CD14-positive monocyte (primary cell): Measurements from ENCODE around the gene PLXNA4. TPM values are rescaled to one million over a fixed set of nuclear protein-coding genes. Genes with fewer than 3 reads are reported as not detected.

ENCODE experiments used
- DNase-seq, 3 donors: peaks; one replicate each; pipeline ENCODE4 v3.0.0-alpha.2; 2011 to 2022
- H2AFZ ChIP-seq: 2 replicates; pipeline ENCODE4 v1.6.0; 2012; ENCODE audit warnings: mild to moderate bottlenecking, low read depth, low read length, inconsistent platforms; ENCODE audit not compliant: insufficient read depth, poor library complexity, severe bottlenecking
- H3K27ac ChIP-seq, 2 donors: 1 replicate in 1 of 2; 2 replicates in 1 of 2; pipeline ENCODE4 v1.5.1; 2012 to 2013; ENCODE audit warnings: low read length in 2 of 2, control low read depth in 1 of 2, inconsistent platforms in 1 of 2, low read depth in 1 of 2, mild to moderate bottlenecking in 1 of 2
- H3K27me3 ChIP-seq, 2 donors: one replicate each; pipeline versions ENCODE4 v1.6.0 to v1.6.1; 2011 to 2013; ENCODE audit warnings: low read length in 2 of 2; ENCODE audit not compliant: control insufficient read depth in 2 of 2, insufficient read depth in 2 of 2
- H3K36me3 ChIP-seq, 2 donors: replicated peaks in 1 of 2; 1 replicate in 1 of 2; 2 replicates in 1 of 2; pipeline versions ENCODE4 v1.5.1 to v1.6.1; 2012 to 2013; ENCODE audit warnings: low read length in 2 of 2, control low read depth in 1 of 2, inconsistent platforms in 1 of 2, mild to moderate bottlenecking in 1 of 2; ENCODE audit not compliant: insufficient read depth in 2 of 2, control insufficient read depth in 1 of 2
- H3K4me1 ChIP-seq, 2 donors: 1 replicate in 1 of 2; 2 replicates in 1 of 2; pipeline versions ENCODE4 v1.5.1 to v1.6.1; 2012 to 2013; ENCODE audit warnings: low read length in 2 of 2, control low read depth in 1 of 2, inconsistent platforms in 1 of 2, mild to moderate bottlenecking in 1 of 2, moderate library complexity in 1 of 2; ENCODE audit not compliant: insufficient read depth in 2 of 2, control insufficient read depth in 1 of 2
- H3K4me2 ChIP-seq: replicated peaks from 2 replicates; pipeline ENCODE3; 2012; ENCODE audit warnings: low read length, moderate library complexity, mild to moderate bottlenecking; ENCODE audit not compliant: poor library complexity, severe bottlenecking; ENCODE audit errors: extremely low read depth
- H3K4me3 ChIP-seq, 3 experiments: fragments of 200-600 bp in 1 of 3; sonication (generic) in 1 of 3; replicated peaks in 1 of 3; 1 replicate in 2 of 3; 2 replicates in 1 of 3; pipeline ENCODE4 v1.5.1; 2011 to 2013; ENCODE audit warnings: low read length in 3 of 3, mild to moderate bottlenecking in 3 of 3, control low read depth in 2 of 3, low read depth in 2 of 3, inconsistent platforms in 1 of 3, moderate library complexity in 1 of 3
- H3K79me2 ChIP-seq: 2 replicates; pipeline ENCODE4 v1.6.0; 2012; ENCODE audit warnings: mild to moderate bottlenecking, control low read depth, inconsistent platforms, low read length, moderate library complexity; ENCODE audit not compliant: insufficient read depth
- H3K9ac ChIP-seq: 2 replicates; pipeline ENCODE4 v1.6.0; 2017; ENCODE audit warnings: low read length, mild to moderate bottlenecking; ENCODE audit not compliant: insufficient read depth, poor library complexity, severe bottlenecking
- H3K9me3 ChIP-seq, 2 donors: replicated peaks in 1 of 2; 1 replicate in 1 of 2; 2 replicates in 1 of 2; pipeline versions ENCODE4 v1.5.1 to v1.6.1; 2012 to 2013; ENCODE audit warnings: low read length in 2 of 2, control low read depth in 1 of 2; ENCODE audit not compliant: control insufficient read depth in 1 of 2, insufficient read depth in 1 of 2
- H4K20me1 ChIP-seq: 2 replicates; pipeline ENCODE4 v1.6.0; 2012; ENCODE audit warnings: mild to moderate bottlenecking, low read length, control low read depth, moderate library complexity; ENCODE audit not compliant: insufficient read depth
- H3K27ac Mint-ChIP-seq, 7 donors: one replicate each; pipeline ENCODE4 v1.8.0; 2020; ENCODE audit warnings: mild to moderate bottlenecking in 7 of 7, mixed read lengths in 7 of 7, moderate library complexity in 6 of 7, inconsistent platforms in 2 of 7
- H3K27me3 Mint-ChIP-seq, 3 donors: one replicate each; pipeline ENCODE4 v1.8.0; 2021 to 2022; ENCODE audit warnings: low read depth in 3 of 3, mild to moderate bottlenecking in 3 of 3, mixed read lengths in 3 of 3, moderate library complexity in 3 of 3, inconsistent platforms in 1 of 3
- H3K36me3 Mint-ChIP-seq, 2 donors: one replicate each; pipeline ENCODE4 v1.8.0; 2020; ENCODE audit warnings: mixed read lengths in 2 of 2, inconsistent platforms in 1 of 2, mild to moderate bottlenecking in 1 of 2
- H3K4me1 Mint-ChIP-seq: one replicate; pipeline ENCODE4 v1.8.0; 2020; ENCODE audit warnings: mild to moderate bottlenecking, mixed read lengths
- H3K4me3 Mint-ChIP-seq, 2 donors: one replicate each; pipeline ENCODE4 v1.8.0; 2020; ENCODE audit warnings: mild to moderate bottlenecking in 2 of 2, mixed read lengths in 2 of 2, moderate library complexity in 1 of 2
- H3K9me3 Mint-ChIP-seq, 7 donors: one replicate each; pipeline ENCODE4 v1.8.0; 2020 to 2022; ENCODE audit warnings: mixed read lengths in 7 of 7, mild to moderate bottlenecking in 6 of 7, moderate library complexity in 6 of 7, inconsistent platforms in 2 of 7
- WGBS: methylation state at CpG from one replicate; pipeline ENCODE4 v1.1.5; 2013; ENCODE audit warnings: missing lambda C conversion rate; ENCODE audit not compliant: insufficient coverage; 5-methylcytosine and 5-hydroxymethylcytosine counted together
- intact Hi-C, 2 donors: fragments of 100-400 bp; cut with micrococcal nuclease; formaldehyde crosslinking; loops; one replicate each; pipeline versions ENCODE4 v1.15.0 to v1.15.1; 2023
- polyA plus RNA-seq, 3 donors: library from polyadenylated mRNA; depleted of rRNA in 1 of 3; unstranded in 2 of 3; stranded (reverse) in 1 of 3; fragments of 300-500 nt in 2 of 3; fragments of >200 nt in 1 of 3; fragmentation: Illumina TruSeq in 2 of 3; gene quantifications; 1 replicate in 2 of 3; 2 replicates in 1 of 3; pipeline ENCODE4 v1.2.3, GENCODE V29; 2012 to 2021
- TF ChIP-seq, protein P1 (sequence below): fragments of 200-600 bp; IDR thresholded peaks from one replicate; pipeline ENCODE4 v1.8.0; 2022; ENCODE audit warnings: antibody characterized with exemption, mild to moderate bottlenecking

PLXNA4 gene
- polyA plus RNA-seq, 3 donors, result not detected

DNA sequence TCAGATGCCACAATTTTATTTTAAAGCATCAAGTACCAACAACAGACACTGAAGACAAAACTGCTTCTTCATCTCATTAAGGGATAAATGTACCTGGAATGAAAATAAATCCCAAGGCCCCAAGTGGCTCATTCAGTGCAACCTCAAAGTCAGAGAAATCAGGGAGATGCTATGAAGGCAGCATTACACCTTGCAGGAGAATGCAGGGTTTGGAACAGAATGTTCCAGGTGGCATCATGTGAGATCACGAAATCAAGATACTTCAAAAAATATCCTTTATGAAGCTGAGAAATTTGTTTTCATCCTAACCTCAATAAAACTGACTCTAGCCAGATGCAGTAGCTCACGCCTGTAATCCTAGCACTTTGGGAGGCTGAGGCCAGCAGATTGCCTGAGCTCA lies 477.1 kb downstream of the PLXNA4 start:
- intact Hi-C loops, result no loop called here
- H3K27ac ChIP-seq, result no peak overlapping the region
- H3K27me3 Mint-ChIP-seq, result peaks cover 2 to 4% (median 4%) of the 10 kb centered on the region in 3 donors
- H3K36me3 ChIP-seq, result no peaks in the 10 kb centered on the region
- H3K4me1 Mint-ChIP-seq, result no peaks in the 10 kb centered on the region
- H3K4me3 ChIP-seq, result no peak overlapping the region
- H3K4me1 ChIP-seq, result no peaks in the 10 kb centered on the region
- H3K9ac ChIP-seq, result no peak overlapping the region
- H3K4me2 ChIP-seq, result no peak overlapping the region
- H4K20me1 ChIP-seq, result no peaks in the 10 kb centered on the region
- H3K27ac Mint-ChIP-seq, result no peak overlapping the region
- H3K9me3 ChIP-seq, result no peaks in the 10 kb centered on the region
- TF ChIP-seq, protein P1, sequence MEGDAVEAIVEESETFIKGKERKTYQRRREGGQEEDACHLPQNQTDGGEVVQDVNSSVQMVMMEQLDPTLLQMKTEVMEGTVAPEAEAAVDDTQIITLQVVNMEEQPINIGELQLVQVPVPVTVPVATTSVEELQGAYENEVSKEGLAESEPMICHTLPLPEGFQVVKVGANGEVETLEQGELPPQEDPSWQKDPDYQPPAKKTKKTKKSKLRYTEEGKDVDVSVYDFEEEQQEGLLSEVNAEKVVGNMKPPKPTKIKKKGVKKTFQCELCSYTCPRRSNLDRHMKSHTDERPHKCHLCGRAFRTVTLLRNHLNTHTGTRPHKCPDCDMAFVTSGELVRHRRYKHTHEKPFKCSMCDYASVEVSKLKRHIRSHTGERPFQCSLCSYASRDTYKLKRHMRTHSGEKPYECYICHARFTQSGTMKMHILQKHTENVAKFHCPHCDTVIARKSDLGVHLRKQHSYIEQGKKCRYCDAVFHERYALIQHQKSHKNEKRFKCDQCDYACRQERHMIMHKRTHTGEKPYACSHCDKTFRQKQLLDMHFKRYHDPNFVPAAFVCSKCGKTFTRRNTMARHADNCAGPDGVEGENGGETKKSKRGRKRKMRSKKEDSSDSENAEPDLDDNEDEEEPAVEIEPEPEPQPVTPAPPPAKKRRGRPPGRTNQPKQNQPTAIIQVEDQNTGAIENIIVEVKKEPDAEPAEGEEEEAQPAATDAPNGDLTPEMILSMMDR, result no peak
- 80% methylated on average over 1 of the region's 2 CpGs for WGBS
- no peak overlapping the region for H3K4me3 Mint-ChIP-seq
- H3K27me3 ChIP-seq, result no peaks in the 10 kb centered on the region
- H3K36me3 Mint-ChIP-seq, result no peaks in the 10 kb centered on the region
- H3K9me3 Mint-ChIP-seq, result peaks cover 0 to 9% (median 2%) of the 10 kb centered on the region in 7 donors
- H2AFZ ChIP-seq, result no peak overlapping the region
- DNase-seq, result no peak
- no peaks in the 10 kb centered on the region for H3K79me2 ChIP-seq

DNA sequence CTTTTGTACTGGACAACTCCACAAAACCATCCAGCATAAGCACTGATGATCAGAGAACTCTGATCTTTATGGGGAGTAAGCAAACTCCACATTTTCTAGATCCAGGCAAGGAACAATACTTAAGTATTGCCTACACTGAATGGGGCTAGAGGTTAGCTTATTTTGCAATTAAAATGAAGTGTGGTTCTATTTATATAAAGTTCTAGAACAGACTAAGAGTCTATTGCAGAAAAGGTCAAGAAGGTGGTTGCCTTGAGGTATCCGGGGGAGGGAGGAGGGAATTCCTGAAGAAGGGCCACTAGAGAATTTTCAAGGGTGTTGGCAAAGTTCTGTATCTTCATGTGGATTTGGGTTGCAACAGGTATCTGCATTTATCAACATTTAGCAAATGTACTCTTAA lies 477.9 kb downstream of the PLXNA4 start:
- peaks cover 3 to 6% (median 4%) of the 10 kb centered on the region in 3 donors for H3K27me3 Mint-ChIP-seq
- no CpG with 5 or more reads among the region's 1 CpG for WGBS

More for the DNA sequence above, 477.9 kb downstream of the PLXNA4 start:
- H3K4me3 ChIP-seq, result no peak overlapping the region
- no peak overlapping the region for H3K4me2 ChIP-seq
- peaks cover 0 to 9% (median 2%) of the 10 kb centered on the region in 7 donors for H3K9me3 Mint-ChIP-seq
- no peaks in the 10 kb centered on the region for H3K36me3 Mint-ChIP-seq
- H3K27ac ChIP-seq, result no peak overlapping the region
- no peak for DNase-seq
- no peaks in the 10 kb centered on the region for H3K9me3 ChIP-seq
- H3K4me1 Mint-ChIP-seq, result no peaks in the 10 kb centered on the region
- no peak overlapping the region for H2AFZ ChIP-seq
- H3K27me3 ChIP-seq, result no peaks in the 10 kb centered on the region
- H3K4me3 Mint-ChIP-seq, result no peak overlapping the region
- H4K20me1 ChIP-seq, result no peaks in the 10 kb centered on the region
- no peaks in the 10 kb centered on the region for H3K79me2 ChIP-seq
- no peaks in the 10 kb centered on the region for H3K36me3 ChIP-seq
- intact Hi-C loops, result no loop called here
- TF ChIP-seq, protein P1, result no peak
- H3K27ac Mint-ChIP-seq, result no peak overlapping the region
- no peaks in the 10 kb centered on the region for H3K4me1 ChIP-seq
- H3K9ac ChIP-seq, result no peak overlapping the region
